ENCODE data around the gene PTOV1. TPM values are rescaled to one million over a fixed set of nuclear protein-coding genes. Genes with fewer than 3 reads are reported as not detected.
A peak's percentile ranks its signal among the peaks of the same experiment; 100 is the strongest.

The PTOV1 gene
- total and polyA plus RNA-seq, 2 of the 8 experiments (the other 6 are each of a cell fraction or from before 2014, with no cell fraction given): 147 to 251 TPM

- Histone ChIP-seq H3K27me3 (replicated peaks in 1 of 4; ENCODE audit: control insufficient read depth in 3 of 4, extremely low read depth in 1 of 4, insufficient read depth in 3 of 4, low read length in 3 of 4) (no peaks in the 10 kb centered on the region), H2BK120ac (replicated peaks; ENCODE audit: low read depth, low read length) (no peak within 1 kb of the TSS), H2BK5ac (ENCODE audit: low read depth, low read length) (peak within 1 kb of the TSS; percentile 98), H3K4ac (replicated peaks; ENCODE audit: insufficient read length, low read depth, low read length) (peak within 1 kb of the TSS; percentile 81), H2BK20ac (ENCODE audit: low read length) (no peak within 1 kb of the TSS), H3K4me2 (ENCODE audit: insufficient read depth in 1 of 2, low read depth in 2 of 2, low read length in 2 of 2) (peak within 1 kb of the TSS; percentile 58 to 78), H3K18ac (ENCODE audit: extremely low read depth, low read length) (peak within 1 kb of the TSS; percentile 81), H3K23ac (ENCODE audit: insufficient read length) (no peak within 1 kb of the TSS), H3K56ac (replicated peaks; ENCODE audit: insufficient read length, low read depth, low read length) (peak within 1 kb of the TSS; percentile 62), H4K91ac (replicated peaks; ENCODE audit: insufficient read length, low read length) (peak within 1 kb of the TSS; percentile 79), H3K36me3 (ENCODE audit: control insufficient read depth in 2 of 4, insufficient read depth in 4 of 4, low read length in 3 of 4) (peaks cover 0 to 4% (median under 1%) of the 10 kb centered on the region in 4 experiments; a peak in 3 of 8 replicates), H2AFZ (ENCODE audit: low read length) (peak within 1 kb of the TSS; percentile 93), H3K79me1 (ENCODE audit: low read depth, low read length) (peaks cover 7% of the 10 kb centered on the region), H3K23me2 (ENCODE audit: low read depth, low read length) (peaks cover 2% of the 10 kb centered on the region), H3K4me3 (ENCODE audit: extremely low read depth in 1 of 4, insufficient read depth in 2 of 4, low read depth in 3 of 4, low read length in 4 of 4) (peak within 1 kb of the TSS; percentile 60 to 91 (median 82)), H3K27ac (ENCODE audit: low read depth, low read length) (peak within 1 kb of the TSS; percentile 91), H2BK15ac (ENCODE audit: low read length) (no peak within 1 kb of the TSS), H2BK12ac (ENCODE audit: low read depth, low read length) (peak within 1 kb of the TSS; percentile 93), H3K14ac (ENCODE audit: insufficient read length) (no peak within 1 kb of the TSS), H4K20me1 (replicated peaks in 1 of 2; ENCODE audit: control insufficient read depth in 1 of 2, insufficient read depth in 2 of 2, low read length in 2 of 2) (peaks cover 0 to 1% of the 10 kb centered on the region in 2 experiments), H3K9ac (replicated peaks in 1 of 4; ENCODE audit: extremely low read depth in 1 of 4, low read depth in 3 of 4, low read length in 3 of 4) (peak within 1 kb of the TSS; percentile 92 to 97 (median 94)), H2AK5ac (ENCODE audit: low read depth, low read length) (no peak within 1 kb of the TSS; the same call in 1 of the 2 replicates), H3K79me2 (ENCODE audit: control insufficient read depth in 1 of 2, insufficient read depth in 2 of 2, low read length in 2 of 2) (peaks cover 0 to 16% of the 10 kb centered on the region in 2 experiments; a peak in 3 of 4 replicates), H4K5ac (ENCODE audit: insufficient read length, low read depth, low read length) (peak within 1 kb of the TSS; percentile 96), H4K8ac (ENCODE audit: extremely low read depth, insufficient read depth, low read length) (peak within 1 kb of the TSS; percentile 91), H3K9me3 (ENCODE audit: insufficient read depth in 2 of 2, low read depth in 1 of 2, low read length in 1 of 2) (no peaks in the 10 kb centered on the region), H3K4me1 (replicated peaks in 1 of 4; ENCODE audit: control insufficient read depth in 3 of 4, insufficient read depth in 4 of 4, low read length in 3 of 4) (peaks cover 0 to 7% (median 4%) of the 10 kb centered on the region in 4 experiments; a peak in 3 of 7 replicates)
- WGBS, 2 experiments (ENCODE audit: extremely low coverage in 1 of 2, insufficient coverage in 1 of 2, insufficient read length in 1 of 2, insufficient replicate concordance in 2 of 2, low coverage in 1 of 2, low lambda C conversion rate in 2 of 2, missing lambda C conversion rate in 1 of 2): 2% methylated on average over 51 of the region's 57 CpGs; no CpG with 5 or more reads in 1 of the 2 experiments
- DNase-seq (ENCODE audit: low read depth in 1 of 2, low spot score in 2 of 2) (peak in 1 of 2 experiments; percentile 95), FAIRE-seq (no peak)
- ChIA-PET CTCF (ENCODE audit: partially characterized antibody) (interaction anchor here (0.8 kb wide), 1 partner anchor 12 kb away, joined by 3 read pairs; no protein-coding TSS in a partner anchor), POLR2A (ENCODE audit: partially characterized antibody) (interaction anchor here (0.6 to 2.1 kb wide), 13 partner anchors 8 to 147 kb away, joined by 3 to 19 read pairs (median 4); partner anchors contain the start of genes AKT1S1, PTOV1 and TBC1D17)
- no peak for TF ChIP-seq EGR1 (IDR thresholded peaks at IDR 0.05; ENCODE audit: borderline replicate concordance, low read depth, low read length)
- TF ChIP-seq KDM1A (IDR thresholded peaks at IDR 0.05; ENCODE audit: borderline replicate concordance, low read length): no peak
- no peak for TF ChIP-seq EZH2 (IDR thresholded peaks at IDR 0.05; ENCODE audit: low read depth, low read length, severe bottlenecking)
- TF ChIP-seq RXRA (IDR thresholded peaks at IDR 0.05; ENCODE audit: insufficient read depth, low read depth, low read length): no peak
- peak; percentile 75; the same call in 1 of the 2 replicates for TF ChIP-seq POLR2AphosphoS5 (IDR thresholded peaks at IDR 0.05; ENCODE audit: low read depth, low read length)
- peak; percentile 80 for TF ChIP-seq TAF1 (IDR thresholded peaks at IDR 0.05; ENCODE audit: low read depth, low read length)
- TF ChIP-seq ASH2L (IDR thresholded peaks at IDR 0.05; ENCODE audit: low read length): peak; percentile 55
- TF ChIP-seq KDM4A (IDR thresholded peaks at IDR 0.05; ENCODE audit: low read depth, low read length, severe bottlenecking): peak; percentile 92
- no peak for TF ChIP-seq BRCA1 (IDR thresholded peaks at IDR 0.05; ENCODE audit: low read depth, low read length)
- peak; percentile 64 for TF ChIP-seq MAX (IDR thresholded peaks at IDR 0.05)
- TF ChIP-seq SP1 (IDR thresholded peaks at IDR 0.05; ENCODE audit: low read depth, low read length): no peak
- TF ChIP-seq RBBP5 (IDR thresholded peaks at IDR 0.05; ENCODE audit: borderline replicate concordance, low read depth, low read length): peak; percentile 91
Measured at GRCh38 chr19:49817964-49818648, 32.9 kb upstream of the PTOV1 start, which contains the start of gene MED25. TSS of gene MED25 (plus strand) at chr19:49818289. CDS start at chr19:49818342, 53 bp downstream.

Data from H1 (cell line).